Pancreas (tissue), 10 donors: Measurements from ENCODE around the gene DDAH2. TPM values are rescaled to one million over a fixed set of nuclear protein-coding genes. Genes with fewer than 3 reads are reported as not detected.

Experiments used
- ATAC-seq, 4 donors: fragments of 200-7000 bp; cut with Tn5 transposase; one replicate each; pipeline versions ENCODE4 v1.8.0 to v1.9.1; 2020; ENCODE audit warnings: mild to moderate bottlenecking in 4 of 4, moderate library complexity in 4 of 4
- DNase-seq, 6 donors: peaks; one replicate each; pipeline ENCODE4 v3.0.0-alpha.2; 2020
- FAIRE-seq: peaks from 2 replicates; lab custom pipeline; 2012; peaks lifted over from hg19 to GRCh38; lab: Jason Lieb, UNC
- H3K27ac ChIP-seq, 4 donors: fragments of 200-600 bp; sonication (generic); 1 replicate in 3 of 4; 2 replicates in 1 of 4; pipeline versions ENCODE4 v1.5.0 to v1.8.0; 2020
- H3K27me3 ChIP-seq, 4 donors: fragments of 200-600 bp; one replicate each; pipeline ENCODE4 v1.8.0; 2021
- H3K36me3 ChIP-seq, 3 donors: fragments of 200-600 bp; sonication (generic) in 1 of 3; one replicate each; pipeline versions ENCODE4 v1.5.0 to v1.8.0; 2020 to 2021
- H3K4me1 ChIP-seq, 3 donors: fragments of 200-600 bp; one replicate each; pipeline ENCODE4 v1.8.0; 2021
- H3K4me3 ChIP-seq, 4 donors: fragments of 200-600 bp; sonication (generic) in 2 of 4; one replicate each; pipeline versions ENCODE4 v1.5.0 to v1.8.0; 2020 to 2021
- H3K9me3 ChIP-seq, 4 donors: fragments of 200-600 bp; one replicate each; pipeline ENCODE4 v1.8.0; 2021
- CTCF ChIP-seq, 4 donors: fragments of 200-600 bp; sonication (generic) in 3 of 4; IDR thresholded peaks; one replicate each; pipeline versions ENCODE4 v1.5.0 to v1.8.0; 2021; ENCODE audit warnings: antibody characterized with exemption in 4 of 4
- WGBS, 2 donors: extraction: QIAGEN DNeasy Blood & Tissue Kit; methylation state at CpG; one replicate each; pipeline ENCODE4 v1.1.7; 2013; 5-methylcytosine and 5-hydroxymethylcytosine counted together
- intact Hi-C, 3 donors: fragments of 100-400 bp; cut with DNase I; formaldehyde crosslinking; loops; one replicate each; pipeline versions ENCODE4 v1.11.1 to v1.14.2; 2022
- polyA plus RNA-seq, 2 donors: library from polyadenylated mRNA; stranded (reverse); fragments of 200-250 nt; gene quantifications; one replicate each; pipeline ENCODE4 v1.2.3, GENCODE V29; 2013
- total RNA-seq, 6 donors: library from RNA; stranded (reverse); fragmentation: NEBNext Ultra II Directional in 4 of 6; extraction: Animal tissue kit (Norgen Biotek cat#: 25700) in 4 of 6; gene quantifications; one replicate each; pipeline versions ENCODE4 v1.2.1 to v1.2.4, GENCODE V29; 2021 to 2023
- donor health status: healthy with polysubstance abuse.
- donor health status: DM: no; HTN: no; CAD: no; lungs with moderate emphysema.
- donor health status: DM: no; HTN: no; CAD: no.
- donor health status: control.
- donor health status: control.
- donor health status: Bipolar disorder and iron deficiency.
- donor health status: DM: yes; HTN: yes; CAD: no.
- donor health status: DM: no; HTN: no; CAD: no.
- donor health status: DM: no; HTN: no; CAD: no.
- donor health status: DM: yes; HTN: yes; CAD: no.

DDAH2 gene
- total and polyA plus RNA-seq, 8 donors, result 6.5 to 68.8 (median 18.2) TPM

GRCh38 chr6:31742894-31743293, 13.8 kb upstream of the DDAH2 start:
- no peak for DNase-seq
- ATAC-seq, result no peak
- H3K36me3 ChIP-seq, result no peaks in the 10 kb centered on the region
- intact Hi-C loops, result no loop called here
- H3K27me3 ChIP-seq, result no peaks in the 10 kb centered on the region
- 87 to 95% methylated on average over 3 of the region's 3 CpGs for WGBS, 2 donors
- no peaks in the 10 kb centered on the region for H3K9me3 ChIP-seq
- peaks cover 9 to 17% (median 15%) of the 10 kb centered on the region in 3 donors for H3K4me1 ChIP-seq
- H3K4me3 ChIP-seq, result no peak overlapping the region
- no peak for FAIRE-seq
- no peak overlapping the region for H3K27ac ChIP-seq
- no peak for TF ChIP-seq CTCF (IDR thresholded peaks at IDR 0.05)

GRCh38 chr6:31741815-31742214, 12.7 kb upstream of the DDAH2 start:
- Histone ChIP-seq H3K27ac (no peak overlapping the region), H3K36me3 (no peaks in the 10 kb centered on the region), H3K4me3 (no peak overlapping the region), H3K4me1 (peaks cover 20 to 26% (median 26%) of the 10 kb centered on the region in 3 donors), H3K9me3 (no peaks in the 10 kb centered on the region), H3K27me3 (no peaks in the 10 kb centered on the region)
- ATAC-seq, result no peak
- no peak for DNase-seq
- FAIRE-seq, result no peak
- no peak for TF ChIP-seq CTCF (IDR thresholded peaks at IDR 0.05)
- intact Hi-C loops, result no loop called here
- 61 to 69% methylated on average over 2 of the region's 2 CpGs for WGBS, 2 donors

- no peak for FAIRE-seq
Observed at GRCh38 chr6:31740397-31741223, 11.5 kb upstream of the DDAH2 start.

GRCh38 chr6:31739639-31740396, 10.7 kb upstream of the DDAH2 start, which contains the start of gene MSH5:
MSH5 (plus strand) TSS chr6:31740005; CDS start chr6:31740467, 462 bp downstream.
- ATAC-seq (peak; percentile 86 to 92 (median 89)), FAIRE-seq (no peak), DNase-seq (peak; percentile 94 to 98 (median 98))
- Histone ChIP-seq H3K9me3 (no peaks in the 10 kb centered on the region), H3K36me3 (no peaks in the 10 kb centered on the region), H3K27ac (peak within 1 kb of the TSS; percentile 9 to 92 (median 86)), H3K4me3 (peak within 1 kb of the TSS; percentile 54 to 80 (median 63)), H3K4me1 (peaks cover 22 to 30% (median 29%) of the 10 kb centered on the region in 3 donors), H3K27me3 (no peaks in the 10 kb centered on the region)
- no peak for TF ChIP-seq CTCF (IDR thresholded peaks at IDR 0.05)
- intact Hi-C loops, result no loop called here
- WGBS, 2 donors, result 0 to 1% methylated on average over 56 to 58 of the region's 58 CpGs

More at GRCh38 chr6:31740397-31741223, 11.5 kb upstream of the DDAH2 start:
- peak overlapping the region; percentile 54 to 80 (median 63) for H3K4me3 ChIP-seq
- no peaks in the 10 kb centered on the region for H3K27me3 ChIP-seq
- no peaks in the 10 kb centered on the region for H3K36me3 ChIP-seq
- peaks cover 22 to 30% (median 29%) of the 10 kb centered on the region in 3 donors for H3K4me1 ChIP-seq
- DNase-seq, result no peak
- no peak for TF ChIP-seq CTCF (IDR thresholded peaks at IDR 0.05)
- intact Hi-C loops, result no loop called here
- peak overlapping the region in 3 of 4 donors; percentile 63 to 92 (median 89) for H3K27ac ChIP-seq
- no peak for ATAC-seq
- 22 to 24% methylated on average over 29 of the region's 29 CpGs for WGBS, 2 donors
- H3K9me3 ChIP-seq, result no peaks in the 10 kb centered on the region
